Fibroblast of the aortic adventitia (primary cell): ENCODE measurements around the gene AQP5. TPM values are rescaled to one million over a fixed set of nuclear protein-coding genes. Genes with fewer than 3 reads are reported as not detected.

Experiments used
- DNase-seq: peaks from one replicate; pipeline ENCODE4 v3.0.0-alpha.2; 2010; ENCODE audit warnings: low read depth
- H3K4me3 ChIP-seq: 2 replicates; pipeline ENCODE4 v1.5.1; 2011; ENCODE audit warnings: low read depth, mild to moderate bottlenecking, control low read depth, low read length, moderate library complexity
- total RNA-seq: library from RNA; depleted of rRNA; stranded (reverse); fragments of >200 nt; gene quantifications from 2 replicates; pipeline ENCODE4 v1.2.3, GENCODE V29; 2012; ENCODE audit warnings: low replicate concordance
- TF ChIP-seq, protein P1 (sequence below): IDR thresholded peaks from 2 replicates; pipeline ENCODE4 v1.5.1; 2011; ENCODE audit warnings: mild to moderate bottlenecking, low read length, control low read depth, inconsistent platforms; ENCODE audit not compliant: insufficient read depth

Gene AQP5
- total RNA-seq, 1 donor = 0.72 TPM

DNA sequence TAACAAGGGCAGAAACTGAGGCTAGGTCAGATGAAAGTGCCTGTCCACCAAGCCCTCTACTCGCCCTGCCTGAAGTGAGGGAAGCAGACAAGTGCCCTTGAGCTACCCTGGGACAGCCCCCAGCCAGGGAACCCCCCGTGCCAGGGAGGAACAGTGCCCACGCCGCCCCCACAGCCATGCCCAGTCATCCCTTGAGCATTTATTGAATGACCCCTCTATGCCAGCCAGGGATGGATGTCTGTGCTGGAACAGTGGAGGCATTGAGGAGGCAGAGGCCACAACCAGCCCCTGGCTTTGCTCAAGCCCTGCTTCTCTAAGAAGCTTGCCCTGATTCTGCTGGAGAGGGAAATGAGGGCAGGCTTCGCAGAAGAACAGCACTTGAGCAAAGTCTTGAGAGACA is 7.4 kb downstream of the AQP5 start:
- TF ChIP-seq, protein P1, sequence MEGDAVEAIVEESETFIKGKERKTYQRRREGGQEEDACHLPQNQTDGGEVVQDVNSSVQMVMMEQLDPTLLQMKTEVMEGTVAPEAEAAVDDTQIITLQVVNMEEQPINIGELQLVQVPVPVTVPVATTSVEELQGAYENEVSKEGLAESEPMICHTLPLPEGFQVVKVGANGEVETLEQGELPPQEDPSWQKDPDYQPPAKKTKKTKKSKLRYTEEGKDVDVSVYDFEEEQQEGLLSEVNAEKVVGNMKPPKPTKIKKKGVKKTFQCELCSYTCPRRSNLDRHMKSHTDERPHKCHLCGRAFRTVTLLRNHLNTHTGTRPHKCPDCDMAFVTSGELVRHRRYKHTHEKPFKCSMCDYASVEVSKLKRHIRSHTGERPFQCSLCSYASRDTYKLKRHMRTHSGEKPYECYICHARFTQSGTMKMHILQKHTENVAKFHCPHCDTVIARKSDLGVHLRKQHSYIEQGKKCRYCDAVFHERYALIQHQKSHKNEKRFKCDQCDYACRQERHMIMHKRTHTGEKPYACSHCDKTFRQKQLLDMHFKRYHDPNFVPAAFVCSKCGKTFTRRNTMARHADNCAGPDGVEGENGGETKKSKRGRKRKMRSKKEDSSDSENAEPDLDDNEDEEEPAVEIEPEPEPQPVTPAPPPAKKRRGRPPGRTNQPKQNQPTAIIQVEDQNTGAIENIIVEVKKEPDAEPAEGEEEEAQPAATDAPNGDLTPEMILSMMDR = no peak
- no peak for DNase-seq
- no peak overlapping the region for H3K4me3 ChIP-seq

DNA sequence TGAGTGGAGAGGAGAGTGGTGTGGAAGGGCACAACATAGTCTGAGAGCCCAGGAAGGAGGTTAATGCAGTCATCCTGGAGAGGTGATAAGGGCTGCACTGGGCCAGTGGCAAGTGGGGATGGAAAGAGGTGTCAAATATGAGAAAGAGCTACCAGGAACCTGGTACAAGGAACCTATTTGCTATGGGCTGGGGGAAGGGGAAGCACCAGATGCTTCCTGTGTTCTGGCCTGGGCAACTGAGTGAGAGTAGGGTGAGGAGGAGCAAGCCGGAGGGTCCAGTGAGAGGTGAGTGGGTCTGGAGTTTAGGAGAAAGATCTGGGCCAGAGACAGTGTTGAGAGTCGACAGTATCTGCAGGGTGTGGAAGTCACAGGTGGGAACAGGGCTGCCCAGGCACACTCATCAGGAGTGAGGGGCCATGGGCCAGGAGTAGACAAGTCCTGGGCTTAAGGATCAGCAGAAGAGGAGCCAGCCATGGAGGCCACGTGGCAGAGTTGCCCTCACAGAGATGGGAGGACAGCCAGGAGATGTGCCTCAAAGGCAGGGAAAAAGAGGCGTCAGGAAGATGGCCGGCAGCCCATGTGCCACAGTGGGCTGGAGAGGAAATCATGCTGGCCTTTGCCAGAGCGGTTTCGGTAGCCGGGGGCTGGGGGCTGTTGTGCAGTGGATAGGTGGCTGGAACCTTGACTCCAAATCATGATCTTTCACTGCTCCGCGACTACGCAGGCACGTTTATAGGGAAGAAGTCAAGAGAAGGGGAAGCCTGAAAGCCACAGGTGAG is 8.2 kb downstream of the AQP5 start:
- TF ChIP-seq, protein P1 = no peak
- no peak overlapping the region for H3K4me3 ChIP-seq
- DNase-seq = no peak

- TF ChIP-seq, protein P1 = no peak
- no peak overlapping the region for H3K4me3 ChIP-seq
- DNase-seq = no peak
These were observed 9.0 kb downstream of the AQP5 start for GRCh38 chr12:49970658-49971057.

DNA sequence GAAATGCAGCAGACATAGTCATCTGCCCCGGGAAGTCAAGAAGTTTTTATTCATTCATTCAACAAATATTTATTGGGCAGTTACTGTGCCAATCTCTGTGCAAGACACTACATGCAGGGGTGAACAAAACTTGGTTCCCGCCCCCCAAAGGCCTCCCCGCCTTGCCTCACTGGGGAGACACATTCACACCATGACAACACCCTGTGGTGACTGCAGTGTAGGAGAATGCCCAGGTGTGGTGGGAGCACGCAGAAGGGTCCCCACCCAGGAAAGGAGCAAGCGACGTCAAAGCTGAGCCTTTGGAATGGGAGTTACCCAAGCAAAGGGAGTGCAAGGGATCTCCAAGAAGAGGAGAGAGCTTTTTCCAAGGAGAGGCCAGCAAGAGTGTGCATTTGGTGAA is 9.5 kb downstream of the AQP5 start:
- H3K4me3 ChIP-seq = no peak overlapping the region
- TF ChIP-seq, protein P1 = no peak
- DNase-seq = no peak

DNA sequence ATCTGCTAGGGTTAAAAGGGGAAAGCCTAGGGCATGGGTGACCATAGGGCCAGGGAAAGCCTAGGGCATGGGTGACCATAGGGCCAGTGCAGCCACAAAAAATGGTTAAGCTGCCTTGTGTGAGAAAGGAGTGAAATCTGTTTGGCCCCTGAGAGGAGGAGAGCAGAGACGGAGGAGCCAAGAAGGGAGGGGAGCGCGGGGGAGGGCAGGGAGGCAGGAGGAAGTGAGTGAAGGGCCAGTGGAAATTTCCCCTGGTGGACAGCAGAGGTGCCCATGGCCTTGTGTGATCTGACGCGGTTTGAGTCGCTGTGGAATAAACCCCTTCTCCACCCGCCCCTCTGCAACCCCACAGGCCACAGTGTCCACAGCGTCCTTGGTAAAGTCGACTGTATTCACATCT is 10.5 kb downstream of the AQP5 start:
- DNase-seq = no peak
- TF ChIP-seq, protein P1 = no peak
- H3K4me3 ChIP-seq = no peak overlapping the region

DNA sequence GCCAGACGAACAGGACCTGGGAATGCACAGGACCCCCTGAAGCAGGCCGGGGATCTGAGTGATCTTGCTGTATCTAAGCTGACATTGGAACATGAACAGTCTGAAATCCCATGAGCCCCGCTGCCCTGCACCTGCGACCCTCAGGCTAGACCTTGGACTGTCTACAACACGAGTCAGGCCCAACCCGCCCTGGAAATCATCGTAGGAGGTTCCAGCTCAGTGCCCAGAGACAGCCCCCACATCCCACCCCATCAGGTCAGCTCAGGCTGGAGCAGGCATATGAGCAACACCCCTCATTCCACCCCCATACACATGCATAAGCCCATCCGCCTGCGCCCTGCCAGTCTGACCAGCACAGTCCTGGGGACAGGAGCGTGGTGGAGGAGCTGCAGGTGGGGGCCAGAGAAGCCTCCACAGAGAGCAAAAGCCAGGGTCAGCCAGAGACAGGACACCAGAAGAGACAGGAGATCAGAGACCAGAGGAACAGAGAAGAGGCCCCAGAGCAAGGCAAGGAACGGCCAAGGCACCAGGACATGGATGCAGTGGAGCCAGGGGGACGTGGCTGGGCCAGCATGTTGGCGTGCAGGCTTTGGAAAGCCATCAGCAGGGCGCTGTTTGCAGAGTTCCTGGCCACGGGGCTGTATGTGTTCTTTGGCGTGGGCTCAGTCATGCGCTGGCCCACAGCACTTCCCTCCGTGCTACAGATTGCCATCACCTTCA is 11.1 kb downstream of the AQP5 start, which contains the start of gene AQP6:
Gene AQP6 (plus strand): TSS at position 307 of the 720 bp plus-strand sequence. CDS start 227 bp downstream, at position 534.
- TF ChIP-seq, protein P1 = no peak
- DNase-seq = no peak
- no peak within 1 kb of the TSS for H3K4me3 ChIP-seq
